Tibial nerve (tissue), 4 donors: ENCODE measurements around the gene RALB.

ENCODE experiments used
- CTCF ChIP-seq, 5 experiments: fragments of 200-600 bp in 3 of 5; fragments of 450-650 bp in 2 of 5; sonication (generic) in 3 of 5; IDR thresholded peaks; one replicate each; pipeline ENCODE4 v1.5.1; 2016 to 2019; ENCODE audit warnings: antibody characterized with exemption in 5 of 5, mild to moderate bottlenecking in 3 of 5, moderate library complexity in 2 of 5
- EP300 ChIP-seq, 2 donors: sonication (generic); formaldehyde crosslinking; IDR thresholded peaks; one replicate each; pipeline ENCODE4 v1.6.1; 2017; ENCODE audit warnings: antibody characterized with exemption in 2 of 2, mild to moderate bottlenecking in 1 of 2
- POLR2A ChIP-seq, 2 donors: fragments of 450-650 bp; IDR thresholded peaks; one replicate each; pipeline ENCODE4 v1.6.1; 2017; ENCODE audit warnings: antibody characterized with exemption in 2 of 2, mild to moderate bottlenecking in 2 of 2, moderate library complexity in 2 of 2

- TF ChIP-seq CTCF (IDR thresholded peaks at IDR 0.05): no peak
- no peak for TF ChIP-seq POLR2A (IDR thresholded peaks at IDR 0.05)
- TF ChIP-seq EP300 (IDR thresholded peaks at IDR 0.05): no peak
Measured at GRCh38 chr2:120219291-120219690, 33.4 kb upstream of the RALB start.
